K562 (cell line): ENCODE measurements around the gene DOCK1. TPM values are rescaled to one million over a fixed set of nuclear protein-coding genes. Genes with fewer than 3 reads are reported as not detected.

Experiments used
- ATAC-seq: fragments of 200-7000 bp; cut with Tn5 transposase; 3 replicates; pipeline ENCODE4 v1.9.1; 2020; ENCODE audit warnings: moderate library complexity
- BruUV-seq: library from RNA; stranded (reverse); fragments of 400-500 nt; replicated peaks from 2 replicates; lab custom pipeline; 2021; lab: Mats Ljungman, UMichigan
- CTCF ChIA-PET: fragments of 300-600 bp; formaldehyde crosslinking; extraction: SDS; loops from one replicate; lab custom pipeline; 2021; ENCODE audit warnings: low intra/inter-chr PET ratio; lab: Yijun Ruan, JAX
- POLR2A ChIA-PET: fragments of 300-600, 350-650 bp; sonication (Branson Sonifier 250); formaldehyde crosslinking; extraction: SDS; loops from one replicate; lab custom pipeline; 2021; ENCODE audit warnings: antibody characterized with exemption, inconsistent platforms; lab: Yijun Ruan, JAX
- DNase-seq, 4 experiments: peaks; one replicate each; pipeline versions ENCODE4 v3.0.0 to v3.0.0-alpha.2; 2011 to 2018; ENCODE audit warnings: low spot score in 3 of 4, mixed read lengths in 3 of 4; ENCODE audit errors: extremely low read depth in 1 of 4
- FAIRE-seq: peaks from 2 replicates; lab custom pipeline; 2011; peaks lifted over from hg19 to GRCh38; lab: Jason Lieb, UNC
- H2AFZ ChIP-seq: 2 replicates; pipeline ENCODE4 v1.6.0; 2011; ENCODE audit warnings: low read depth, low read length, control low read depth, inconsistent platforms
- H3K27ac ChIP-seq: fragments of 200-600 bp; 3 replicates; pipeline ENCODE4 v1.8.0; 2011; ENCODE audit warnings: low read depth, mild to moderate bottlenecking, control low read depth, inconsistent platforms, low read length, moderate library complexity, mixed read lengths; ENCODE audit errors: extremely low read depth
- H3K27me3 ChIP-seq, 2 experiments: fragments of 300-600 bp in 1 of 2; 2 replicates in 1 of 2; 3 replicates in 1 of 2; pipeline versions ENCODE4 v1.6.0 to v1.8.0; 2011; ENCODE audit warnings: inconsistent platforms in 2 of 2, low read length in 2 of 2, mild to moderate bottlenecking in 1 of 2, mixed read lengths in 1 of 2, moderate library complexity in 1 of 2; ENCODE audit not compliant: control insufficient read depth in 2 of 2, insufficient read depth in 2 of 2
- H3K36me3 ChIP-seq: fragments of 300-600 bp; 3 replicates; pipeline ENCODE4 v1.8.0; 2011; ENCODE audit warnings: mild to moderate bottlenecking, low read length, inconsistent platforms; ENCODE audit not compliant: control insufficient read depth, insufficient read depth
- H3K4me1 ChIP-seq, 2 experiments: fragments of 200-600 bp in 1 of 2; replicated peaks in 1 of 2; 2 replicates in 1 of 2; 3 replicates in 1 of 2; pipeline versions ENCODE4 v1.5.1 to v1.8.0; 2011; ENCODE audit warnings: inconsistent platforms in 2 of 2, low read length in 2 of 2, mild to moderate bottlenecking in 1 of 2, mixed read lengths in 1 of 2, moderate library complexity in 1 of 2; ENCODE audit not compliant: control insufficient read depth in 2 of 2, insufficient read depth in 2 of 2
- H3K4me2 ChIP-seq: 2 replicates; pipeline ENCODE4 v1.6.1; 2011; ENCODE audit warnings: low read length, control low read depth, inconsistent platforms, mixed read lengths; ENCODE audit not compliant: insufficient read depth
- H3K4me3 ChIP-seq: fragments of 200-600 bp; sonication (generic), shearing (Covaris generic); 2 replicates; pipeline ENCODE4 v1.5.1; 2016; ENCODE audit warnings: control low read depth, inconsistent platforms
- H3K79me2 ChIP-seq: fragments of 200-600 bp; 3 replicates; pipeline ENCODE4 v1.8.0; 2011; ENCODE audit warnings: low read length, inconsistent platforms; ENCODE audit not compliant: control insufficient read depth, insufficient read depth
- H3K9ac ChIP-seq, 2 experiments: 2 replicates each; pipeline versions ENCODE4 v1.6.0 to v1.6.1; 2011; ENCODE audit warnings: low read depth in 2 of 2, low read length in 2 of 2, control low read depth in 1 of 2, inconsistent platforms in 1 of 2, mild to moderate bottlenecking in 1 of 2, mixed read lengths in 1 of 2; ENCODE audit not compliant: insufficient read depth in 1 of 2
- H3K9me1 ChIP-seq: one replicate; pipeline ENCODE4 v1.6.0; 2011; ENCODE audit warnings: inconsistent platforms, mild to moderate bottlenecking, low read length, moderate library complexity; ENCODE audit not compliant: control insufficient read depth, insufficient read depth
- H3K9me3 ChIP-seq: replicated peaks from 2 replicates; pipeline ENCODE4 v1.5.1; 2011; ENCODE audit warnings: low read depth, low read length, inconsistent platforms; ENCODE audit not compliant: control insufficient read depth, insufficient read depth
- H4K20me1 ChIP-seq: replicated peaks from 2 replicates; pipeline ENCODE4 v1.6.1; 2011; ENCODE audit warnings: low read length, inconsistent platforms, mixed read lengths; ENCODE audit not compliant: control insufficient read depth, insufficient read depth
- ARID3B ChIP-seq: fragments of 250-450 bp; sonication (Bioruptor Pico); IDR thresholded peaks from 2 replicates; pipeline ENCODE4 v1.4.0; 2020; ENCODE audit warnings: borderline replicate concordance
- CREB1 ChIP-seq, 2 experiments: sonication (generic) in 1 of 2; formaldehyde crosslinking in 1 of 2; IDR thresholded peaks; 2 replicates each; pipeline versions ENCODE4 v1.6.1 to v1.8.0; 2012 to 2022; ENCODE audit warnings: inconsistent platforms in 1 of 2, mild to moderate bottlenecking in 1 of 2, missing genetic modification reagents in 1 of 2, moderate library complexity in 1 of 2
- ESRRB ChIP-seq: fragments of 250-450 bp; sonication (Bioruptor Pico); IDR thresholded peaks from 2 replicates; pipeline ENCODE4 v1.5.0; 2020; ENCODE audit warnings: mild to moderate bottlenecking, moderate library complexity, borderline replicate concordance
- GATAD2B ChIP-seq: fragments of 450-650 bp; IDR thresholded peaks from 2 replicates; pipeline ENCODE4 v1.6.1; 2017; ENCODE audit warnings: mild to moderate bottlenecking, borderline replicate concordance
- PTTG1 ChIP-seq: fragments of 450-650 bp; IDR thresholded peaks from 2 replicates; pipeline ENCODE4 v1.6.1; 2016; ENCODE audit warnings: low read depth, mild to moderate bottlenecking, missing genetic modification characterization, missing compliant biosample characterization
- SIX5 ChIP-seq, 2 experiments: IDR thresholded peaks; 2 replicates each; pipeline ENCODE4 v1.6.1; 2011; ENCODE audit warnings: low read length in 2 of 2, borderline replicate concordance in 1 of 2, low read depth in 1 of 2, mild to moderate bottlenecking in 1 of 2, moderate library complexity in 1 of 2; ENCODE audit not compliant: insufficient read depth in 1 of 2
- ZNF274 ChIP-seq: IDR thresholded peaks from 2 replicates; pipeline ENCODE4 v1.6.1; 2011; ENCODE audit warnings: low read depth, mild to moderate bottlenecking, low read length, moderate library complexity, borderline replicate concordance
- ZNF695 ChIP-seq: fragments of 450-650 bp; formaldehyde crosslinking; IDR thresholded peaks from 2 replicates; pipeline ENCODE4 v1.4.0; 2020; ENCODE audit warnings: mild to moderate bottlenecking, moderate library complexity
- whole genome bisulfite sequencing: fragments of 100-300 bp; shearing (Covaris generic); methylation state at CpG from one replicate; pipeline ENCODE4 v1.1.6; 2016; ENCODE audit warnings: low coverage, mixed read lengths; ENCODE audit not compliant: insufficient coverage; ENCODE audit errors: missing lambda C conversion rate; 5-methylcytosine and 5-hydroxymethylcytosine counted together
- in situ Hi-C: fragments of 300-500 bp; cut with MboI; formaldehyde crosslinking; loops from 4 replicates; pipeline ENCODE4 v1.15.0; 2018; ENCODE audit warnings: inconsistent platforms, mixed read lengths
- intact Hi-C: fragments of 100-400 bp; cut with micrococcal nuclease; formaldehyde crosslinking; loops from 2 replicates; pipeline ENCODE4 v1.14.2; 2022
- polyA plus RNA-seq, 8 experiments: library from polyadenylated mRNA; depleted of rRNA in 4 of 8; stranded (reverse) in 5 of 8; unstranded in 3 of 8; fragments of >200 nt; fragmentation: Nextera tagmentation in 2 of 8; fragmentation: Illumina TruSeq in 1 of 8; extraction: Ambion mirVana in 2 of 8; extraction: Trizol in 1 of 8; gene quantifications; 2 replicates each; pipeline versions ENCODE4 v1.2.1 to v1.2.3, GENCODE V29; 2011 to 2014; ENCODE audit warnings: inconsistent platforms in 1 of 8, missing spikeins in 1 of 8
- total RNA-seq, 7 experiments: library from RNA; depleted of rRNA in 6 of 7; stranded (reverse); fragments of >200 nt in 6 of 7; fragmentation: Illumina TruSeq in 2 of 7; extraction: Trizol in 2 of 7; gene quantifications; 2 replicates each; pipeline versions ENCODE4 v1.2.1 to v1.2.3, GENCODE V29; 2011 to 2021; ENCODE audit warnings: low replicate concordance in 1 of 7

DOCK1 gene
- total and polyA plus RNA-seq, 9 of the 15 experiments (the other 6 are each of a cell fraction or from before 2014, with no cell fraction given), result 0.31 TPM; not detected in 8

DNA sequence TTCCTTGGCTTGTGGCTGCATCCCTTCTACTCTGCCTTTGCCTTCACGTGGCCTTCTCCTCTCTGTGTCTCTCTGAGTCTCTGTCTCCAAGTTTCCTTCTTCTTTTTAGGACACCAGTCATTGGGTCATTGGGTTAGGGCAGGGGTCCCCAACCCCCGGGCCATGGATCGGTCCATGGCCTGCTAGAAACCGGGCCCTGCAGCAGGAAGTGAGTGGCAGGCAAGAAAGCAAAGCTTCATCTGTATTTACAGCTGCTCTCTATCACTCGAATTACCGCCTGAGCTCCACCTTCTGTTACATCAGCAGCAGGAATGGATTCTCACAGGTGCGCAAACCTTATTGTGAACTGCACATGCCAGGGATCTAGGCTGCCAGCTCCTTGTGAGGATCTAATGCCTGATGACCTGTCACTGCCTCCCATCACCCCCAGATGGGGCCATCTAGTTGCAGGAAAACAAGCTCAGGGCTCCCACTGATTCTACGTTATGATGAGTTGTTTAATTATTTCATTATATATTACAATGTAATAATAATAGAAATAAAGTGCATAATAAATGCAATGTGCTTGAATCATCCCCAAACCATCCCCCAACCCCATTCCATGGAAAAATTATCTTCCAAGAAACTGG, 47.9 kb upstream of the DOCK1 start:
- ChIA-PET POLR2A (no interaction called here), CTCF (no interaction called here)
- Histone ChIP-seq H3K27me3 (no peaks in the 10 kb centered on the region), H3K79me2 (no peaks in the 10 kb centered on the region), H3K4me2 (no peak overlapping the region), H3K9ac (no peak overlapping the region), H3K36me3 (no peaks in the 10 kb centered on the region), H3K9me3 (no peaks in the 10 kb centered on the region), H3K4me3 (no peak overlapping the region), H3K27ac (no peak overlapping the region), H4K20me1 (no peaks in the 10 kb centered on the region), H3K4me1 (no peaks in the 10 kb centered on the region), H3K9me1 (no peaks in the 10 kb centered on the region), H2AFZ (no peak overlapping the region)
- intact Hi-C loops, result no loop called here
- WGBS, result 2% methylated on average over 7 of the region's 8 CpGs
- FAIRE-seq (no peak), DNase-seq (no peak), ATAC-seq (no peak)
- TF ChIP-seq SIX5 (IDR thresholded peaks at IDR 0.05; ENCODE audit: borderline replicate concordance in 1 of 2, insufficient read depth in 1 of 2, low read depth in 1 of 2, low read length in 2 of 2) (no peak), CREB1 (IDR thresholded peaks at IDR 0.05) (no peak), CREB1 (CRISPR knock-in tag; IDR thresholded peaks at IDR 0.05) (no peak)
- BruUV-seq, result no TSS peak
- in situ Hi-C loops, result no loop called here

GRCh38 chr10:126867567-126868365, 37.5 kb upstream of the DOCK1 start:
- Histone ChIP-seq H2AFZ (no peak overlapping the region), H3K9me3 (no peaks in the 10 kb centered on the region), H3K79me2 (no peaks in the 10 kb centered on the region), H3K9me1 (no peaks in the 10 kb centered on the region), H3K4me1 (no peaks in the 10 kb centered on the region), H3K36me3 (no peaks in the 10 kb centered on the region), H3K27me3 (no peaks in the 10 kb centered on the region), H3K4me2 (no peak overlapping the region), H3K9ac (no peak overlapping the region), H3K27ac (no peak overlapping the region), H3K4me3 (no peak overlapping the region), H4K20me1 (no peaks in the 10 kb centered on the region)
- intact Hi-C loops, result no loop called here
- no TSS peak for BruUV-seq
- TF ChIP-seq ESRRB (CRISPR knock-in tag) (no peak), GATAD2B (no peak), ARID3B (CRISPR knock-in tag) (no peak), ZNF274 (no peak), PTTG1 (tag) (no peak), ZNF695 (CRISPR knock-in tag) (no peak)
- ChIA-PET CTCF (no interaction called here), POLR2A (no interaction called here)
- WGBS, result 0% methylated on average over 9 of the region's 9 CpGs
- DNase-seq (no peak), ATAC-seq (no peak), FAIRE-seq (no peak)
- in situ Hi-C loops, result no loop called here
